Superior temporal gyrus (tissue), 1 donor: Measurements from ENCODE around the gene FXYD6.
"Not testable (repeated sequence)": the region's sequence is repeated elsewhere in the genome, so short reads cannot be mapped to it uniquely, and the experiment has no call there.

ENCODE experiments used
- DNase-seq: peaks from one replicate; pipeline ENCODE4 v3.0.0-alpha.2; 2016; ENCODE audit errors: extremely low spot score

FXYD6 gene

DNA sequence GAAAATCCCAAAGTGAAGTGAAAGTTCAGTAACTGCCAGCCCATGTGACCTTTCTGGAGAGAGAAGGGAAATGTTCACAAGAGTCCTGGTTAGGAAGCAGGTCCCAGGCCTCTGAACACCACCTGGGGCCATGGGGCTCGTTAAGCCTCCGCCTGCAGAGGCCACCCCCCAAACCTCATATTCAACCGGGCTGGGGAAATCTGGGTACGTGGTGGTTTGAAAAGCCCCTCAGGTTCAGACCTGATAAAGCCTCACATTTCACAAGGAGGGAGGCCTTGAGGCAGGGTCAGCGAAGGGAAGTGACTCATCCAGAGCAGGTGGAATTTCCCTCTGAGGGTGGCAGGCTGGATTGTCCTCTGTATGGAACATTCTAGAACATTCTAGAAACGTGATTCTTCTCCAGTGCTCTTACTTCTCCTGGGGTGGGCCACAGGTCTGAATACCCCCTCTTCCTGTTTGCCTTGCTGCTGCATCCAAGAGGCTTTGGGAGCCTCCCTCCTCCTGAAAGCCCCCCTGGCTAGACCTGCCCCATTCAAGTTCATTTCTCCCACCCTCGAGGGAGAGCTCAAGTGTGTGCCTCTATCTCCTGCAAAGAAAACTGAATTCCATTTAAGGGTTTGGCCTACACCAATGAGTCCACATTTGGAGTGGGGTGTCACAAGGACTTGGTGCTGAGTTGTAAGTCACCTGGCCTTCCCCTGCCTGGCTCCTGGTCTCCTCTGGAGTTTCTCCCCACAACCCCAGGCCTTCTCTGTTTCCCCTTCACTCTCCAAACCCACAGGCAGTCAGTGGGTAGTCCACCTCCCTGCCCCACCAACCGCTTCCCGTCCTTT lies 58.2 kb downstream of the FXYD6 start:
- DNase-seq, result no peak

- DNase-seq, result peak; percentile 96
Observed at GRCh38 chr11:117817368-117818040, 59.0 kb downstream of the FXYD6 start.

- DNase-seq, result no peak
Observed at GRCh38 chr11:117816846-117817367, 59.6 kb downstream of the FXYD6 start.

DNA sequence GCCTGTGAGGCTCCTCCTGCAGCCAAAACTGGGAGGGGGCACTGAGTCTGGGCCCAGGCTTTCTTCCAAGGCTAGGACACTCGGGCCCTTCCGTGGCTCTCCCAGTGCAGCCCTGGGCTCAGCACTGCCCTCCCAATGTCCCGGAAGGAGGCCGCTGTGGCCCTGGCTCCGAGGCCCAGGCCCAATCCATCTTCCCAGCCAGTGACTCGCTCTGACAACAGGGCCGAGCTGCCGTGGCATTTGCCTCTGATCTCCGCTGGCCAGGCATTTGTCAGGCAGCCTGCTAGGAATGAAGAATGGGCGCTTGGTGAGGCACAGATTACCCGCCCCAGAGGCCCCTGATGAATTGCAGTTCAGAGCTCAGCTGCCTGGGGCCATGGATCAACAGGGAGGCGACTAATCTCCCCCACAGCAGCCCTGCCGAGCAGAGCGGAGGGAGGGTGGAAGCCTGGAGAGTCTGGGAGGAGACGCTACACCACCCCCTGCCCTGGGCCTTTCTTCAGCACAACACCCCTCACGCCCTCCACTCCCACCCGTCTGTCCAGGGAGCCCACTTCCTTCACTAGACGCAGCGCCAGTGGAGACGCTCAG lies 60.2 kb downstream of the FXYD6 start:
- DNase-seq, result no peak

- DNase-seq, result no peak
Observed at GRCh38 chr11:117815262-117815803, 61.1 kb downstream of the FXYD6 start.

DNA sequence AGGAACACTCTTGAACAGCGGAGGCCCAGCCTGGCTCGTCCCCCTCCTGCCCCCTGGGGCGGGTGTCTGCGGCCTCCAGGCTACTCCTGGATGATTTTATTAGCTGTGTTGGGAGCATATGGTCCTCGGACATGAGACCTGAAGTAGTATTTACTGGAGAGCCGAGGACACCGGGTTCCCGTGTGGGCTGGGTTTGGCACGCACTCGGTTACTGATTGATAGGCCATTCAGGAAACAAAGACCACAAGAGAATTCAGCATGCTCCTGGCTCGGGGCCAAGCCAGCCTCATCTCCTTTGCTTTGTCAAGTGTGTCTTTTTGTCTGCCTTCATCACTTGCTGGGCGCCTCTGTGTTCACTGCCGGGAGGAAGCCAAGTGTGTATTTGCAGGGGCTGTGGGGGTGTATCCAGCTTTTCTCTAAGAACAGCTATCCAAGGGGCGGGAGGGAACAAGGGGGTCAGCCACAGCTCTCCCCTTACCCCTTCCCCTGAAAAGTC lies 61.6 kb downstream of the FXYD6 start:
- DNase-seq, result no peak

DNA sequence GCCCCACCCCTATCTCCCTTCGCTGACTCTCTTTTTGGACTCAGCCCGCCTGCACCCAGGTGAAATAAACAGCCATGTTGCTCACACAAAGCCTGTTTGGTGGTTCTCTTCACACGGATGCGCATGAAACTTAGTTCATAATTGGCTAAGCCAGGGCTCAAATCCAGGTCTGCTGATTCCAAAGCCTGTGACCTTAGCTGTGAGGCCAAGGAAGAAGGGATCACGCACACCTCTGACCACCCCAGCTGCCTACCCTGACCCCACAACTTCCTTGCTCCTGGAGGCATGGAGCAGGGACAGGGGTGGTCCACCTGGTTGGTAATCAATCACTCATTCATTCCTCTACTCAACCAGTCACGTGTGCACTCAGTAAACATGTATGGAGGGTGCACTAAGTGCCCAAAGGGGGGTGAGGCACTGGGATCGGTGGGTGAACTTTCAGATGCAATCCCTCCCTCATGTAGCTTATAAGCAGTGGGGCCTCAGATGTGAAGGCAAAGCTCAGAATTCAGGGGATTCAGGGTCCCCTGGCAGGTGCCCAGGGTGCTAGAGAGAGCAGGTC lies 62.2 kb downstream of the FXYD6 start:
- no peak for DNase-seq

GRCh38 chr11:117810056-117810451 lies 66.4 kb downstream of the FXYD6 start:
- not testable (repeated sequence) for DNase-seq

DNA sequence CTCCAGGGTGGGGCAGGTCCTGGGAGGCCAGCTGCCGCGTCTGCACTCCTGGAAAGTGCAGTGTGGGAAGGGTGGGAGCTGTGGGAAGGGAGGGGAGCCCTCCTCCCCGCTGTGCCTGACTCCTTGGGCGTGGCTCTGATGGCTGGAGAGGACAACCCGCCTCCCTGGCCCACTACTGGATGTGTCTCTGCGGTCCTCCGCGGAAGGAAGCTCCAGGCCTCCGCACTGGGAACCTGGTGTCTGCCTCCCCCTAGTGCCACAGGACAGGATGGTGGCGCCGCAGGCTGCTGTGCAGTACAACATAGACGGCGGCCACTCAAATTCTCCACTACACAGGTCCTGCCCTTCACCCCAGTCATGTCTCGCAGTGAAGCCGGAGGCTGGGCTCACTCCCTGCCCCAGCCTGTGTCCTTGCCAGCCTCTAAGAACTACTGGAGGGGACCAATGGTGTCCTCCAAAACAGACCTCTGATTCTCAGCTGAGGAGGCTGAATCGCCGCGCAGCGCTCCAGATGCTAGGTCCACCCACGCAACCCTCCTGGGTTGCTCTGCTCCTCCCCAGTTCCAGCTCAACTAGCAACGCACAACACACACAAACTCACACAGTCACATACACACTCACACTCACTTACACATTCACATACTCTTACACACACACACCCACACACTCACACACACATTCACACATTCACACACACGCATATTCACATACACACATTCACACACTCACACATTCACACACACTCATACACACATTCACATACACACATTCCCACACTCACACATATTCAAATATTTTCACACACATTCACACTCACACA lies 67.0 kb downstream of the FXYD6 start:
- DNase-seq, result peak; percentile 90

DNA sequence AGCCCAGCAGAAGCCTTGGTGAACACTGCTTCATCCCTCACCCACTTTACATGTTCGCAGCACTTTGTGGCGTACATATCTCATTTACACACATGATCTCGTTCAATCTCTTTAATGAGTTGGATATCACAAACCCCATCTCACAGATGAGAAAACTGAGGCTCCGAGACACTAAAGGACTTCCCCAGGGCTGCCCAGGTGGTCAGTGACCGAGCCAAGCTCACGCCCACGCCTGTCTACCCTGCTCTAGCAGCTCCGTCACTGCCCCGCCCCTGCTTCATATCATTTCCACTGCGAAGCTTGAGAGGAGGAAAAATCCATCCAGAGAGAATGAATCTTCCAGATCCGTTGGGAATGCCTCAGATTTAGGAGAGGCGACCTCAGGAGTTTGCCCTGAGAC lies 67.7 kb downstream of the FXYD6 start:
- no peak for DNase-seq

DNA sequence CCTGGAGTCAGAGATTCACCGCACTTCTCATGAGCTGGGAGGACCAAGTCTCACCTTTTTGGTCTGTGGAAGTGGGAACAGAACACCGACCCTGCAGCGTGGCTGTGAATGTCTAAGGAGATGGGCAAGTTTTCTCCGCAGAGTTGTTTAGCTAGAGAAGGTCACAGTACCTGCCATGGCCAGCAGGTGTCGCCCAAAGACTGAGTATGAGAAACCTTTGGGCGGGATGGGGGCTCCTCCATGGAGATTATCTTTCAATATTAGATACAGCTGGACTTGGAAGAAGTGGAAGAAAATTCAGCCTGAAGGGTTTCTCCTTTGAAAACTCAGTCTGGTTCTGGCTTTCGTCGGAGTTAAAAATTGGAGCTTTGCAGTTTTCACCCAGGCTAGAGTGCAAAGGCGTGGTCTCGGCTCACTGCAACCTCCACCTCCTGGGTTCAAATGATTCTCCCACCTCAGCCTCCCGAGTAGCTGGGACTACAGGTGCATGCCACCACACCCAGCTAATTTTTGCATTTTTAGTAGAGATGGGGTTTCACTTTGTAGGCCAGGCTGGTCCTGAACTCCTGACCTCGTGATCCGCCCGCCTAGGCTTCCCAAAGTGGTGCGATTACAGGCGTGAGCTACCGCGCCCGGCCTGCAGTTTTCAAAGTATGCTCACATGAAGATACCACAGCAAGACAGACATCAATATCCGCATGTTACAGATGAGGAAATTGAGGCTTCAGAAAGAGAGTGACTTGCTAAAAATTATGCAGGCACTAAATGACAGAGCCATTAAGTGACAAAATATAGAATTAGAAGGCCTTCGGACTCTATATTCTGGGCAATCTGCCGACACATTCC lies 68.8 kb downstream of the FXYD6 start:
- DNase-seq, result peak; percentile 95

DNA sequence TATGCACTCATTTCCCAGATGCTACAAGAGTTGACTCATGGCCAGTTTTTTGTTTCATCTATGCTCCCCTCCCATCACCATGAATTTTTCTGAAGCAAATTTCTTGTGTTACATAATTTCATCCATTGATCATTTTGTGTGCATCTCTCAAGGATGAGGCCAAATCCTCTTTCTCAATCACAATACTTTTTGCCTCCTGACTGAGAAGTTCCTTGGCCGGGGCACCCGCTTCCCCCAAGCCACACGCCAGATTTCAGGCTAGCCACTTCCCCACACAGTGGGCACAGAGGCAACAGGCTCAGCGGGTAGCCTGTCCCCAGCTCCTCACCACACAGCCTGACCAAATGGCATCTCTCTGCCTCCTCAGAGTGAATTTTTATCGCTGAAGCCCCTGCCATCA lies 69.6 kb downstream of the FXYD6 start:
- DNase-seq, result no peak

- no peak for DNase-seq
Observed at GRCh38 chr11:117805045-117805444, 71.4 kb downstream of the FXYD6 start.

GRCh38 chr11:117803896-117804295 lies 72.6 kb downstream of the FXYD6 start:
- no peak for DNase-seq

DNA sequence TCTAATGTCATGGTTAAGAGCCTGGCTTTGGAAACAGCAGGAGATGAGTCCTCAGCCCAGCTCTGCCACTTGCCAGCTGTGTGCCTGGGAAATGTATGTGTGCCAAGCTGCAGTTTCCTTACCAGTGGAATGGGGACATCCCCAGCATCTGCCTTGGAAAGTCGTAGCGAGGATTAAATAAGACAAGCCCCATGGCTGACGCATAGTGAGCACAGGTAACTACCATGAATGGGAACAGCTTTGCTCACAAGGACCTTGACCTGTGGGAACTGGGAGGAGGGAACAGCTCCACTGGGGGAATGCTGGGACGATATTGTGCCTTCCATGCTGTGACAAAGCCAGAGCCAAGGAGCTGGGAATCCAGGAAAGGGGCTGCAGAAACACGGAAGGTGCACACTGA lies 76.8 kb downstream of the FXYD6 start:
- DNase-seq, result no peak

GRCh38 chr11:117796872-117797529 lies 79.5 kb downstream of the FXYD6 start, which contains the start of gene DSCAML1:
DSCAML1 (minus strand) TSS chr11:117797216; CDS start chr11:117797079, 137 bp downstream.
- DNase-seq, result peak; percentile 67

GRCh38 chr11:117796456-117796871 lies 80.0 kb downstream of the FXYD6 start:
- DNase-seq, result no peak

GRCh38 chr11:117795638-117796455 lies 80.6 kb downstream of the FXYD6 start:
- DNase-seq, result no peak
